GM19193 (cell line): Measurements from ENCODE around the gene CAB39L.

Experiments
- POLR2A ChIP-seq: IDR thresholded peaks from 4 replicates; pipeline ENCODE4 v1.6.1; 2011; ENCODE audit not compliant: insufficient read depth, insufficient read length; ENCODE audit errors: extremely low read depth

The CAB39L gene

DNA sequence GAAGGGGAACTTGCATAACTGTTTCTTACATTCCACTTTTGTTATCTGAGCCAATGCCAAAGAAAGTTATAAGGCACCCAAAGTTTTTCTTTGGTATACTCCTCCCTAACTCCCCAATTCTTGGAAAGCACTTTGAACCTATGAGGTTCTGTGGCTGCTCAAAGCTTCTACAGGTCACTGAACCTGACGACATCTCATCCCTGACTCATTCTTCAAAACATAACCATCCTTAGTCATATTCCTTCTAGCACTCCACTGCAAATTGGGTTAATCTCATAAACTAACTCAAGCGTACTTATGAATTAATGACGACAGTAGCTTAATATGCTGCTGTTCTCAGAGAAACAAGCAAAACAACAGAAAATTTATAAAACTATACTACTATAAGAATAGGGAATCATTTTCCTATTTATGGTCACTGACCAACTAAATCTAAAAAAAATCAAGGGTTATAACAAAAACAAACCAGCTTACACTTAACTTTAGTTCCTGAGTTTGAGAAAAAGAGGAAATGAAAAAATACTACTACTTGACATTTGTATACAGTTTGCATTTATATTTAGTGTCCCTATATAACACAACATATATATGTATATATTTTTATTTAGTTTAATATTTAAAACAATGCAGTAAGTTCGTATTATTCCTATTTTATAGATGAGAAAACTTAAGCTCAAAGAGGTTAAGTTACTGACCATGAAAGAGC lies 69.1 kb downstream of the CAB39L start:
- TF ChIP-seq POLR2A = no peak

DNA sequence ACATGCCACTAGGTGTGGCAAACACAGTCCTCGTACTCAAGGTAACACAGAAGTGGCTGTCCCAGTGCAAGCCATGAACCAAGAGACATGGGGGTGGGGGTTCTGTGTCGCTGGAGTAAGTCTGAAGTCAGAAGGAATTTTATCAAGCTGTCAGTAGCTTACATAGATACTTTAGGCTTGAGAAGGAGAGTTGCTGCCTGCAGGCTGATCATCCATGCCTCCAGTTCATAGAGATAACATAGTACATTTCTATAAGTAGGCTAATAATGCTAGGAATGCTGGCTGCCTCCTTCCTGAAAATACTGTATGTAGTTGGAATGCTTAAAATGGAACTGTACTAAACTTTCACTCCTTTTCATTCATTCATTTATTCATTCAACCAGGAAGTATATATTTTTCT lies 70.1 kb downstream of the CAB39L start:
- TF ChIP-seq POLR2A = no peak

DNA sequence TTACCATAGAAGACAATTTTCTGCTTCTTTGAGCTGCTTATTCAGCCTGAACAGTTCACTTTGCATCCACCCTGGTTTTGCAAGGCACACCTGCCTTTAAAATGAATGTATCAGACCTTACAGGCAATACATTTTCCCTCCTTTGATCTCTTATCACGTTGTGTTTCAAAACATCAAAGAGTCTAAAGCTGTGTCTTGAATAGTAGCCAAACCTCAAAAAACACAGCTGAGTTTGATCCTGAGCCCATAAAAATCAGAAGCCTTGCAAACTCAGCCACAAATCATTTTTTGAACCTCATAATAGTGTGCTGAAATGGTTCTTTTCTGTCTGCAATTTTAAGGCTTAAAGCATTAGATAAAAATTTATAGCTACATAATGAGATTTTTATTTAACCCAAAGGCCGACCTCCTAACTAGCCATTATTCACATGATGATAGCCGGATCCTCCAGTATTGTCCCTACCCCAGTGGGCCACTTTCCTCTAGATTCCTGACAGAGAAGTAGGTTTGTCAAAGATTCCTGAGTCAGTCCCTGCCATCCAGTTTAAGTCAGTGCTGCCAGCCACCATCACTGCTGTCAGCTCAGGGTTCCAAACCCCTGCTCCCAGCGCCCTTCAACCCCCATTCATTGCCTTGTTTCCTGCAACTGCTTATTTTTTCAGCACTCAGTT lies 71.8 kb downstream of the CAB39L start:
- no peak for TF ChIP-seq POLR2A

DNA sequence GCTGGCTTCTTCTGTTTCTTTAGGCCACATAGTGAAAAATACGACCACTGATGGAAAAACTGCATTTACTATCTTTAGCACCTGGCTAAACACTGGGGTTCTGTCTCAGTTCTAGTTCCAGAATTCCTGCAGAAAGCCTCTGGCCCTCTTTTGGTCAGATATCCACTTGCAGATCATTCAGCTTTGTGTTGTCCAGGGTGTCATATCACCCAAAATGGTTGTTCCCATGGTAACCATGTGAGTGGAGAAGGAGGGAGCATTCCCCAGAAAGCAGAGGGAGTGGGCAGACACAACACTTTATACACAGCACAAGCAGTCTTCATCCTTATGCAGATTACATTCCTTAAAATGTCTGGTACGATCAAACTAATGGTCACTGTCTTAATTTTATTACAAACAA lies 73.5 kb downstream of the CAB39L start:
- no peak for TF ChIP-seq POLR2A

DNA sequence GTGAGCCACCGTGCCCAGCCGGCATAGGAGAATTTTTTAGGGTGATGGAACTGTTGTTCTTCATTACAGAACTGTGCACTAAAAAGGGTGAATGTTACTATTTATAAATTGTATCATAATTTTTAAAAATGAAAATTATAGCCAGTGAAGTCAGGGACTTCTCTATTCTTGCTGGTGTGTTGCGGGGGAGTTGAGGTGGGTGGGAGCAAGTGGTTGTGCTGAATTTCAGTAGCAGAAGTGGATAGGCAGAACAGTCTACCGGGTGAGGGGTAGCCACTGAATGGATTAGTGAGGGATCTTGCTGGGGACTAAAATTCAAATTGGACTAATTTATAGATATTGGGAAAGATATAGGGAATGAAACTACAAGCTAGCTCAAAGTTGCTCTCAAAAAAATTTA lies 74.0 kb downstream of the CAB39L start:
- no peak for TF ChIP-seq POLR2A

DNA sequence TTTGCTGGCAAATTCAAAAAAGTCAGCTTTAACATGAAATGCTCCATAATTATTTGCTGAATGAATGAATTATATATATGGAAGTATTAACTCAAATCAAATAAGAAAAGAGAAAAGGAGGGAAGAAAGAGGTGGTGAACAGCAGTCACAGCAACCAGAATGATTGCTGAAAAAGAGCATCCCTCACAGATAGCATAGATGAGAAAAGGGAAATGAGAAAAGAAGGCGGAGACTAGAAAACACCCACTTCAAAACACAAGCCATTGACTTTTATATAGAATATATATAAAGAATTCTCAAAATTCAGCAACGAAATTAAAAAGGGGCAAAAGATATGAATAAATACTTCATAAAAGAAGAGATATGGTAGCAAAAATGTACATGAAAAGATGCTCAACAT lies 75.2 kb downstream of the CAB39L start:
- no peak for TF ChIP-seq POLR2A

DNA sequence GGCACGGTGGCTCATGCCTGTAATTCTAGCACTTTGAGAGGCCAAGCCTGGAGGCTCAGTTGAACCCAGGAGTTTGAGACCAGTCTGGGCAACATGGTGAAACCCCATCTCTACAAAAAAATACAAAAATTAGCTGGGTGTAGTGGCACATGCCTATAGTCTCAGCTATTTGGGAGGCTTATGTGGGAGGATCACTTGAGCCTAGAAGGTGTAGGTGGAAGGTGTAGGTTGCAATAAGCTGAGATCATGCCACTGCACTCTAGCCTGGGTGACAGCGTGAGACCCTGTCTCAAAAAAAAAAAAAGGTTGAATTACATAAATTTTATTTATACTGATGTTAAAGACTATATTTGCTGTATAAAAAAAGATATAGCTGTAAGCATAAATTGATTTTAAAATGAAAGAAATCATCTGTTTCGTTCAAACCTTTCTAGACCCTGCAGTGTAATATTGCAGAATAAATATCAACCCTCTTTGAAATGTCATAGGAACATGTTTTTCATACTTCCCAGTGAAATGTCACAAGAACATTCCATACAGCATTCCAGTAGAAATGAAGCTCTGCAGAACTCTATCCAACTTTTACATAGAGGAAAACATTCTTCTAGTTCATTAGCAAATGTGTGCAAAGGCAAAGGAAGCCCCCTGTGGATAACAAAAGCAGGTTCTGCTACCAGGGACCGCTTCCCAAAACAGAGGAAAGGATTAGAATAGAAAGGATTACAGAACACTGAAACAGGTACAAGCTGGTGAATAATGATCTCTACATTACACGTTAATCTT lies 76.0 kb downstream of the CAB39L start:
- no peak for TF ChIP-seq POLR2A

DNA sequence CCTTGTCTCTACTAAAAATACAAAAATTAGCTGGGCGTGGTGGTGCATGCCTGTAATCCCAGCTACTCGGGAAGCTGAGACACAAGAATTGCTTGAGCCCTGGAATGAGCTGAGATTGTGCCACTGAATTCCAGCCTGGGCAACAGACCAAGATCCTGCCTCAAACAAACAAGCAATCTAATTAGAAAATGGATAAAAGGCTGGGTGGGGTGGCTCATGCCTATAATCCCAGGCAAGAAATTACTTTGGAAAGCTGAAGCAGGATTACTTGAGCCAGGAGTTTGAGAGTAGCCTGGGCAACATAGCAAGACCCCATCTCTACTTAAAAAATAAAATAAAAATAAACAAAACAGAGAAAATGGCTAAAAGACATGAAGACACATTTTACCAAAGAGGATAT lies 77.0 kb downstream of the CAB39L start:
- no peak for TF ChIP-seq POLR2A

DNA sequence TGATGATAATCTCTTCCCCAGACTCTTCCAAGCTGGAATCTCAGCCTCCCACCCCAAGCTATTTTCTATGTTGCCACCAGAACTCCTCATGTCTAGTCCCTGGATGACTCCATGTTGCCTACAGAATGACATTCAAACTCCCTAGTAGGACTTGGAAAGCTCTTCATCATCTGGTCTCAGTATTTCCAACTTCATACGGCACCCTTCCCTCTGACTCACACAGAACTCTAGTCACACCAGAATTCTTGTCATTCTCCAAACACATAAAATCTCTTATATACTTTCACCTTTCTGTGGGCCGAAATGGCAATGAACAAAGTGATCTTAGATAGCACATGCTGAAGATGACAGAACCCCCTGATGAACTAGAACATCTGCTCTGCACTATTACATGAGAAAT lies 86.2 kb downstream of the CAB39L start:
- no peak for TF ChIP-seq POLR2A

DNA sequence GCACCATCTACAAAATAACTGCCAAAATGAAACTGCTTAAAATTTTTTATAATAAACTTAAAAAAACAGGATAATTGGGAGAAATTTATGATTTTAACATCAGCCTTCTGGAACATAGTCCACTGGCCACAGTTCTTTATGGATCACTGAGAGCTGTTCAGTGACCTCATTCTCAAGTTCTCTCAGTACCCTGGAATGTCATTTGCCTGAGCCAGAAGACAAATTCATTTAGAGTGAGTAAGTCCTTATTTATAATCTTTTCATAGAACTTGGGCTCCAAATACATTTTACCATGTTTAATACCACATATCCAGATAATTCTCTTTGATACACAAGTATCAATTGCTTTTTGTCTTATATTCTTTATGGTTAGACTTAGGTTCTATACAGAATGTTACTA lies 87.6 kb downstream of the CAB39L start:
- TF ChIP-seq POLR2A = no peak

DNA sequence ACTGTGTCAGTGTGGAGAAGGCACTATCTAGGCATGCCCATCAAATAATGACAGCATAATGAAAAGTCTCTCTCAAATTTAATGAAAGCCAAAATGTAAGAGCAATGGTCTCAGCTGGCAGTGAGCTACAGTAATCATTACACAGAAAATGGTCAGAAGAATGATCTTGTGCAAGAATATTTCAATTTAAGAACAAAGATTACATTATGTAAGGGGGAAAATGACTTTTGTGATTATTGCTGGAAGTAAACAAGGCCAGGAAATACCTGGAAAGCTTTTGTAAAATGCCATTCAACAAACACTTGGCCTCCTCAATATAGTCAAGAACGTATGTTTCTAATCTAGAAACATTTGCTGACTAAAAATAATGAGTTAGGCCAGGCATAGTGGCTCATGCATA lies 89.1 kb downstream of the CAB39L start:
- TF ChIP-seq POLR2A = no peak

DNA sequence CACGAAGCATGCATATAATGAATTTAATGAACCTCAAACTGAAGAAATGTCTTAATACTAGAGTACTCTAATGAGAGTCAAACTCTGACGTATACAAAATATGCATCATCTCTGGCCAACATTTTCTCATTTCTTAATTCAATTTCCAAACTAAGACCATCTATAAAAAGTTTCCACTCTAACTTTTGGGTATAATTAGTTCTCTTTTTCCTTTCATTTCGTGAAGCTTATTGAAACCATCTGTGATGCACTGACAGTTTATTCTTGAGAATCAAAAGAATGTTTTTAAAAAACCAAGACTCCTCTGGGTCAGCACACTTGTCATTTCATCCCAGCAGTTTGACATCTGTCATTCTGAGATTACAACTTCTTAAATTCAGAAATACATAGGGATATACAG lies 90.0 kb downstream of the CAB39L start:
- no peak for TF ChIP-seq POLR2A

DNA sequence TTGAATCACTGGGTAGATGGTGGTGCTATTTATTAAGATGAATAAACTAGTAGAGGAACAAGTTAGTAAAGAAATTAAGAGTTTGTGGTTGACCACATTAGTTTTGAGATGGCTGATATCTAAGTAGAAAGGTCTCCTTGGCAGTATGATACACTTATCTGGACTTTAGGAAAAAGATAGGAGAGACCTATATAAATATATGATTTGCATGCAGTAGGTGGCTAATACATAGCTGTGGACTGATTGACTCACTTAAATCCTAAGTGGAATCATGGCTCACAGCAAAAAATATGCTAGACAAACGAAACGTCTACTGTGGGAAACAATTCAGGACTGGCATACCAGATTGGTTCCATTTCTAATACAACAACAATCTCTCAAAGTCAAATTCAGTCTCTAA lies 92.0 kb downstream of the CAB39L start:
- TF ChIP-seq POLR2A = no peak

DNA sequence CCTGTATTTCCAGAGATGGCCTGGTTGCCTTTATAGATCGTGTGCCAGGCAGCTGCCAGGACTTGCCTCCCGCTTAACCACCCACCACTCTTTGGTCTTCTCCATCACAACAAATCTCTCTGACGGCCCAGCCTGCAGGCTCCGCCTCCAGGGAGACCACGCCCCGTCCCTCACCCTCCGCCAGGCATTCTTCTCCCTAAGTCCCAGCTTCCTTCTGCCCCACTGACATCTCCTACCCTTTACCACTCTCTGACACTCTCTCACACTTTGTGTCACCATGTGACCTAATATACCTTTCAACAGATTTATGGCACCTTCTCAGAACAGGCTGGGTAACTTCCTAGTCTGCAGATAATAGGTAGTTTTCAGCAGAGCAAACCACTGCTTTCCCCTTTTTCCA lies 95.1 kb downstream of the CAB39L start:
- no peak for TF ChIP-seq POLR2A

DNA sequence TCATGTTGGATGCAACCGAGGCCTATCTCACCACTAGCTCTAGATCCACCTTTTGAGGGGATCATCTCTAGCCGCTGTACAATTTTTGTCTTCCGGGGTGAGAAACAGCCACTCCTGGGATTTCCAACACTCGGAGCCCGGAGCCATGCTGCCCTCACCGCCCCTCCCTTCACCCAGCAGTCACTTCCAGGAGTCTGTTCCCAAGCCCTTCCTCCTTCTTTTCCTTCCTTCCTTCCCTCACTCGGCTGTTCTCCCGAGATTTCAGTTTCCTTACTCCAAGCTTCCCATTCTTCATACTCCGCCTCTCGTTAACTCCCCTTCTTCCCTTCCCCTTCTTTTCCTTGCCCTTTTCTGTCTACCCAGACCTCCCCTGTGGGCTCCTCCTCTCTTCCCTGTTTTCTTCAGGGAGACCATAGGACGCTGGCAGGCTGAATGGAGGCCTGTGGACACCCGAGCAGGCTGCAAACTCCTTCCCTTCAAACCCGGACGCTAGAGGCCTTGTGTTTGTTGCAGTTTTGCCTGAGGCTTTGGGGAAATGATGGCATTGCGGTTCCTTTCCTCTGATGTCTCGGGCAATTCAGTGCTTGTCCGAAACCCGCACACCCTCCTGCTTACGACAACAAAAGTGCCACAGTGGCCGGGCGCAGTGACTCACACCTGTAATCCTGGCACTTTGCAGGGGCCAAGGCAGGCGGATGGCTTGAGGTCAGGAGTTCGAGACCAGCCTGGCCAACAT lies 96.0 kb downstream of the CAB39L start:
- no peak for TF ChIP-seq POLR2A
